OCI-LY7 (cell line): Measurements from ENCODE around the gene FAR1. TPM values are rescaled to one million over a fixed set of nuclear protein-coding genes. Genes with fewer than 3 reads are reported as not detected.

Experiments used
- BruUV-seq: library from RNA; stranded (reverse); fragments of 400-500 nt; replicated peaks from 2 replicates; lab custom pipeline; 2021; lab: Mats Ljungman, UMichigan
- CTCF ChIA-PET: fragments of 300-600 bp; sonication (Branson Sonifier 250); formaldehyde crosslinking; loops from one replicate; lab custom pipeline; 2022; ENCODE audit warnings: antibody characterized with exemption; ENCODE audit not compliant: unreplicated experiment; lab: Charles Lee
- POLR2A ChIA-PET: fragments of 300-600 bp; sonication (Branson Sonifier 250); formaldehyde crosslinking; loops from one replicate; lab custom pipeline; 2022; ENCODE audit warnings: antibody characterized with exemption; lab: Charles Lee
- DNase-seq: peaks from one replicate; pipeline ENCODE4 v3.0.0-alpha.2; 2015; ENCODE audit warnings: low spot score
- H2AFZ ChIP-seq: fragments of 200-600 bp; sonication (generic), shearing (Covaris generic); 2 replicates; pipeline ENCODE4 v1.6.1; 2014; ENCODE audit warnings: mild to moderate bottlenecking, antibody characterized with exemption, low read length, moderate library complexity
- H3K27ac ChIP-seq: fragments of 200-600 bp; sonication (generic); 2 replicates; pipeline ENCODE4 v1.5.1; 2014; ENCODE audit warnings: mixed run types, low read depth, mild to moderate bottlenecking, moderate library complexity, low read length, inconsistent platforms; ENCODE audit not compliant: poor library complexity, severe bottlenecking
- H3K36me3 ChIP-seq: fragments of 200-600 bp; sonication (generic); 2 replicates; pipeline ENCODE4 v1.6.1; 2014; ENCODE audit warnings: mild to moderate bottlenecking, antibody characterized with exemption, low read length, moderate library complexity, mixed read lengths; ENCODE audit not compliant: insufficient read depth
- H3K4me1 ChIP-seq: fragments of 200-600 bp; sonication (generic); 2 replicates; pipeline ENCODE4 v1.5.1; 2014; ENCODE audit warnings: mild to moderate bottlenecking, low read length; ENCODE audit not compliant: insufficient read depth, poor library complexity, severe bottlenecking
- H3K4me2 ChIP-seq: fragments of 200-600 bp; sonication (generic); 2 replicates; pipeline ENCODE4 v1.6.1; 2014; ENCODE audit warnings: mild to moderate bottlenecking, low read length
- H3K4me3 ChIP-seq: fragments of 200-600 bp; sonication (generic); 2 replicates; pipeline ENCODE4 v1.5.1; 2014; ENCODE audit warnings: mild to moderate bottlenecking, low read depth, low read length; ENCODE audit not compliant: poor library complexity, severe bottlenecking
- H3K79me2 ChIP-seq: fragments of 200-600 bp; sonication (generic); 2 replicates; pipeline ENCODE4 v1.6.1; 2016; ENCODE audit warnings: low read depth, mild to moderate bottlenecking, low read length, moderate library complexity, mixed read lengths; ENCODE audit not compliant: insufficient read depth
- H3K9me2 ChIP-seq: fragments of 200-600 bp; sonication (generic); 2 replicates; pipeline ENCODE4 v1.6.1; 2016; ENCODE audit warnings: mild to moderate bottlenecking, low read length, mixed read lengths; ENCODE audit not compliant: insufficient read depth
- H3K9me3 ChIP-seq: fragments of 200-600 bp; sonication (generic); 2 replicates; pipeline ENCODE4 v1.6.1; 2014; ENCODE audit warnings: mild to moderate bottlenecking, mixed run types, low read length, mixed read lengths
- H4K20me1 ChIP-seq: fragments of 200-600 bp; sonication (generic); 2 replicates; pipeline ENCODE4 v1.6.1; 2014; ENCODE audit warnings: mild to moderate bottlenecking, antibody characterized with exemption, low read length, moderate library complexity, mixed read lengths; ENCODE audit not compliant: insufficient read depth
- CTCF ChIP-seq: fragments of 200-600 bp; sonication (generic); conservative IDR thresholded peaks from 2 replicates; pipeline ENCODE4 v1.5.1; 2014; ENCODE audit warnings: mild to moderate bottlenecking, antibody characterized with exemption, low read length, moderate library complexity, mixed read lengths
- EZH2phosphoT487 ChIP-seq: fragments of 200-600 bp; sonication (generic); IDR thresholded peaks from 2 replicates; pipeline ENCODE4 v1.6.1; 2018; ENCODE audit warnings: low read depth, borderline replicate concordance, mild to moderate bottlenecking, mixed run types, antibody characterized with exemption, low read length, moderate library complexity, mixed read lengths
- intact Hi-C: fragments of 100-400 bp; cut with micrococcal nuclease; formaldehyde crosslinking; loops from one replicate; pipeline ENCODE4 v1.10.0; 2022; ENCODE audit not compliant: unreplicated experiment
- total RNA-seq, 2 experiments: library from RNA; depleted of rRNA in 1 of 2; stranded (reverse); fragments of >200 nt in 1 of 2; shearing (Covaris generic) in 1 of 2; gene quantifications; 2 replicates each; pipeline ENCODE4 v1.2.3, GENCODE V29; 2014 to 2022

Gene FAR1
- total RNA-seq, 2 experiments from 2014 or later: 52.1 to 87.7 TPM

GRCh38 chr11:13629779-13630178 is 38.7 kb upstream of the FAR1 start:
- no peak for DNase-seq

GRCh38 chr11:13635290-13635689 is 33.2 kb upstream of the FAR1 start:
- Histone ChIP-seq H3K79me2 (no peaks in the 10 kb centered on the region), H3K9me3 (no peaks in the 10 kb centered on the region), H4K20me1 (no peaks in the 10 kb centered on the region), H3K4me3 (no peak overlapping the region), H3K27ac (no peak overlapping the region), H2AFZ (no peak overlapping the region), H3K9me2 (no peaks in the 10 kb centered on the region), H3K36me3 (no peaks in the 10 kb centered on the region), H3K4me2 (no peak overlapping the region), H3K4me1 (no peaks in the 10 kb centered on the region)
- BruUV-seq: no TSS peak
- no peak for DNase-seq
- TF ChIP-seq EZH2phosphoT487 (no peak), CTCF (no peak)
- POLR2A ChIA-PET: no interaction called here
- CTCF ChIA-PET: no interaction called here
- intact Hi-C loops: no loop called here

More at GRCh38 chr11:13629779-13630178, 38.7 kb upstream of the FAR1 start:
- no peak for TF ChIP-seq EZH2phosphoT487
- TF ChIP-seq CTCF: no peak
- H3K36me3 ChIP-seq: no peaks in the 10 kb centered on the region
- POLR2A ChIA-PET: interaction anchor here (0.7 kb wide), 1 partner anchor 300 kb away, joined by 4 read pairs; no protein-coding TSS in a partner anchor
- BruUV-seq: no TSS peak
- H3K4me2 ChIP-seq: no peak overlapping the region
- H4K20me1 ChIP-seq: no peaks in the 10 kb centered on the region
- CTCF ChIA-PET: no interaction called here
- H3K9me2 ChIP-seq: no peaks in the 10 kb centered on the region
- intact Hi-C loops: no loop called here
- H3K27ac ChIP-seq: no peak overlapping the region
- no peaks in the 10 kb centered on the region for H3K9me3 ChIP-seq
- no peak overlapping the region for H2AFZ ChIP-seq
- no peaks in the 10 kb centered on the region for H3K4me1 ChIP-seq
- no peaks in the 10 kb centered on the region for H3K79me2 ChIP-seq
- no peak overlapping the region for H3K4me3 ChIP-seq

- no peaks in the 10 kb centered on the region for H3K9me2 ChIP-seq
- TF ChIP-seq EZH2phosphoT487: no peak
- TF ChIP-seq CTCF: no peak
- no peak overlapping the region for H3K27ac ChIP-seq
- H3K4me1 ChIP-seq: no peaks in the 10 kb centered on the region
- CTCF ChIA-PET: no interaction called here
- BruUV-seq: no TSS peak
- no peaks in the 10 kb centered on the region for H3K36me3 ChIP-seq
- no peaks in the 10 kb centered on the region for H3K9me3 ChIP-seq
- no peak overlapping the region for H2AFZ ChIP-seq
- H4K20me1 ChIP-seq: no peaks in the 10 kb centered on the region
- H3K4me3 ChIP-seq: no peak overlapping the region
- intact Hi-C loops: no loop called here
- no peak for DNase-seq
- POLR2A ChIA-PET: no interaction called here
- no peak overlapping the region for H3K4me2 ChIP-seq
- no peaks in the 10 kb centered on the region for H3K79me2 ChIP-seq
Observed at GRCh38 chr11:13635804-13636203, 32.7 kb upstream of the FAR1 start.
